GM06990 (cell line): Measurements from ENCODE around the gene TFAM.

Source experiments
- DNase-seq: peaks from one replicate; pipeline ENCODE4 v3.0.0-alpha.2; 2011; ENCODE audit not compliant: insufficient read length; ENCODE audit errors: extremely low read depth
- H3K27me3 ChIP-seq: replicated peaks from 2 replicates; pipeline ENCODE4 v1.6.0; 2011; ENCODE audit warnings: low read length; ENCODE audit not compliant: control insufficient read depth, insufficient read depth
- H3K36me3 ChIP-seq: 2 replicates; pipeline ENCODE4 v1.5.1; 2011; ENCODE audit warnings: low read length; ENCODE audit not compliant: control insufficient read depth, insufficient read depth
- H3K4me3 ChIP-seq: replicated peaks from 2 replicates; pipeline ENCODE4 v1.5.1; 2011; ENCODE audit warnings: low read depth, mild to moderate bottlenecking, control low read depth, low read length
- CTCF ChIP-seq: IDR thresholded peaks from 2 replicates; pipeline ENCODE4 v1.5.1; 2011; ENCODE audit warnings: low read length, control low read depth, mild to moderate bottlenecking, inconsistent platforms; ENCODE audit not compliant: insufficient read depth, poor library complexity, severe bottlenecking

The TFAM gene

GRCh38 chr10:58431903-58432302, 46.7 kb downstream of the TFAM start:
- Histone ChIP-seq H3K36me3 (no peaks in the 10 kb centered on the region), H3K4me3 (no peak overlapping the region), H3K27me3 (no peaks in the 10 kb centered on the region; the same call in 1 of the 2 replicates)
- DNase-seq = no peak
- no peak for TF ChIP-seq CTCF

- H3K4me3 ChIP-seq = no peak overlapping the region
- no peaks in the 10 kb centered on the region for H3K36me3 ChIP-seq
- no peak for DNase-seq
- TF ChIP-seq CTCF = no peak
- no peaks in the 10 kb centered on the region; the same call in 1 of the 2 replicates for H3K27me3 ChIP-seq
These were observed 47.9 kb downstream of the TFAM start for GRCh38 chr10:58433066-58433465.

GRCh38 chr10:58433571-58433970, 48.4 kb downstream of the TFAM start:
- Histone ChIP-seq H3K4me3 (no peak overlapping the region), H3K27me3 (no peaks in the 10 kb centered on the region; the same call in 1 of the 2 replicates), H3K36me3 (no peaks in the 10 kb centered on the region)
- no peak for TF ChIP-seq CTCF
- no peak for DNase-seq

GRCh38 chr10:58435297-58435985, 50.2 kb downstream of the TFAM start:
- no peak overlapping the region for H3K4me3 ChIP-seq
- no peaks in the 10 kb centered on the region for H3K36me3 ChIP-seq
- H3K27me3 ChIP-seq = no peaks in the 10 kb centered on the region; the same call in 1 of the 2 replicates
- no peak for DNase-seq
- TF ChIP-seq CTCF = no peak

- H3K4me3 ChIP-seq = no peak overlapping the region
- H3K27me3 ChIP-seq = no peaks in the 10 kb centered on the region; the same call in 1 of the 2 replicates
- no peak for DNase-seq
- TF ChIP-seq CTCF = no peak
- no peaks in the 10 kb centered on the region for H3K36me3 ChIP-seq
These were observed 50.9 kb downstream of the TFAM start for GRCh38 chr10:58436071-58436470.
